Measurements from ENCODE around the gene COPG2.
"Not testable (repeated sequence)": the region's sequence is repeated elsewhere in the genome, so short reads cannot be mapped to it uniquely, and the experiment has no call there.

Gene COPG2

GRCh38 chr7:130622866-130623265 is 45.7 kb downstream of the COPG2 start:
- peaks cover 13% of the 10 kb centered on the region for H3K4me1 Mint-ChIP-seq
- H3K4me3 Mint-ChIP-seq = no peak overlapping the region
- no peak for DNase-seq (ENCODE audit: low spot score in 2 of 2)
- peaks cover 17% of the 10 kb centered on the region for H3K9me3 Mint-ChIP-seq
- no peak for ATAC-seq
- H3K36me3 Mint-ChIP-seq = peaks cover under 1% of the 10 kb centered on the region
- H3K27ac Mint-ChIP-seq = no peak overlapping the region

DNA sequence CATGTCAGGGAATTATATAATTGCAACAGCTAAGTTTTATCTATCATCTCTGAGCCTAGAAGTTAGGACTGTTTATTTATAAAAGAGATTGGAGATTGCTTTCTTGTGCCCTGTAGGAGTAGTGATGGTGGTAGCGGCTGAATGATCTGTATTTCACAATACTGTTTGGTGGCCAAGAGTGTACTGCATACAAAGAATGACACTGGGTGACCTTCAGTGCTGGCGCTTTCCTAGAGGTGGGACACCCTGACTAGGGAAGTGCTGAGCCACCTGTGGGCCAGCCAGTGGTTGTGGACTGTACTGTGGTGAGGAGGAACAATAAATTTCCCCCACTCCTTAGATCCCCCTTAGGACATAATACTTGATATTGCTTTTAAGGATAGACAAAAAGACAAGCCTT is 53.0 kb downstream of the COPG2 start:
- H3K4me3 Mint-ChIP-seq = no peak overlapping the region
- no peak for ATAC-seq
- peaks cover 4% of the 10 kb centered on the region for H3K9me3 Mint-ChIP-seq
- H3K36me3 Mint-ChIP-seq = peaks cover 27% of the 10 kb centered on the region
- H3K27ac Mint-ChIP-seq = no peak overlapping the region
- H3K4me1 Mint-ChIP-seq = no peaks in the 10 kb centered on the region
- no peak for DNase-seq (ENCODE audit: low spot score in 2 of 2)

DNA sequence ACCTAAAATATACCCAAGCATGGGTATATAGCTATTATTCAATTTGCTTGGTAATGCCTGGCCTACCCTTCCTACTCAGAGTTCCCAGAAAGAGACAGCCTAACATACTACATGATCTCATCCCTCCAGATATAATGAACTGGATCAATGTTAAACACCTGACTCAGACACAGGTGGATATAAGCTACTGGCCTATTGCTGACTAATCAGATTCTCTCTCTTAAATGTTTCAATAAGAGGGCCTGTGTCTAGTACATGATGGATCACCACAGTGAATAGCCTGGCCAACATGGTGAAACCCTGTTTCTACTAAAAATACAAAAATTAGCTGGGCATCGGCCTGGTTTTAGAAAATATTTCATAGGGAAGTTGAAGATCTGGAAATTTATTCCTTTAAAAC is 54.1 kb downstream of the COPG2 start:
- Mint-ChIP-seq H3K4me1 (peaks cover 1% of the 10 kb centered on the region), H3K36me3 (peaks cover 38% of the 10 kb centered on the region), H3K4me3 (no peak overlapping the region), H3K27ac (no peak overlapping the region), H3K9me3 (peaks cover 4% of the 10 kb centered on the region)
- no peak for ATAC-seq
- DNase-seq (ENCODE audit: low spot score in 2 of 2) = no peak

- no peak for DNase-seq (ENCODE audit: low spot score in 2 of 2)
- H3K9me3 Mint-ChIP-seq = peaks cover 2% of the 10 kb centered on the region
- H3K36me3 Mint-ChIP-seq = peaks cover 53% of the 10 kb centered on the region
- ATAC-seq = no peak
- no peak overlapping the region for H3K27ac Mint-ChIP-seq
- H3K4me3 Mint-ChIP-seq = no peak overlapping the region
- peaks cover 5% of the 10 kb centered on the region for H3K4me1 Mint-ChIP-seq
Measured at GRCh38 chr7:130611218-130611617, 57.3 kb downstream of the COPG2 start.

DNA sequence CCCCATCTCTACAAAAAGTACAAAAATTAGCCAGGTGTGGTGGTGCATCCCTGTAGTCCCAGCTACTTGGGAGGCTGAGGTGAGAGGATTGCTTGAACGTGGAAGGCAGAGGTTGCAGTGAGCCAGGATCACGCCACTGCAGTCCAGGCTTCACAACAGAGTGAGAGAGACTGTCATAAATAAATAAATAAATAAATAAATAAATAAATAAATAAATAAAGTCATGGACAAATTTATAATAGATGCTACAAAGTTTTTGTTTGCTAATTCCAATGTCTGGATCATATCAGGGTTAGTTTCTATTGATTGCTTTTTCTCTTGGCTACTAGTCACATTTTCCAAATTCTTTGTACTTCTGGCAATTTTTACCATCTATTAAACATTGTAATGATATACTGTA is 61.5 kb downstream of the COPG2 start:
- H3K4me1 Mint-ChIP-seq; H3K4me3 Mint-ChIP-seq; ATAC-seq; H3K27ac Mint-ChIP-seq; H3K9me3 Mint-ChIP-seq; DNase-seq (ENCODE audit: low spot score in 2 of 2): not testable (repeated sequence)
- peaks cover 46% of the 10 kb centered on the region for H3K36me3 Mint-ChIP-seq

GRCh38 chr7:130606161-130606560 is 62.4 kb downstream of the COPG2 start:
- Mint-ChIP-seq H3K27ac (no peak overlapping the region), H3K4me1 (peaks cover 5% of the 10 kb centered on the region), H3K9me3 (peaks cover 2% of the 10 kb centered on the region), H3K4me3 (no peak overlapping the region), H3K36me3 (peaks cover 36% of the 10 kb centered on the region)
- ATAC-seq (no peak), DNase-seq (ENCODE audit: low spot score in 2 of 2) (no peak)

DNA sequence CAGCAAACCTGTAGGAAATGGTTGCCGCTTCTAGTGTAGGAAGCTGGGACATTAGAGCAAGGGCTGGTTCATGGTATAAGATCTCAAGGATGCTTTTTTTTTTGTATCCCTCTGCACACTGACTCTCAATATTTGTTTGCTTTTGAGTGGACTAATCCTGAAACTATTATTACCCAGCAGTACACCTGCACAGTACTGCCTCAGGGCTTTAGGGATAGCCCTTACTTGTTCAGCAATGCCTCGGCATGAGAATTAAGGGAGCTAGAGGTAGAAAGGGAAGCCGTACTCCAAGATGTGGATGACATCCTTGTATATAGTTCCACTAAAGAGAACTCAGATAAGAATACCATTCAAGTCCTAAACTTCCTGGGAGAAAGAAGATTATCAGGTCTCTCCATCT is 70.5 kb downstream of the COPG2 start:
- no peak overlapping the region for H3K4me3 Mint-ChIP-seq
- H3K4me1 Mint-ChIP-seq = no peaks in the 10 kb centered on the region
- ATAC-seq = no peak

GRCh38 chr7:130595986-130596385 is 72.6 kb downstream of the COPG2 start:
- Mint-ChIP-seq H3K36me3 (no peaks in the 10 kb centered on the region), H3K4me3 (no peak overlapping the region), H3K27ac (peak overlapping the region; percentile 55), H3K4me1 (no peaks in the 10 kb centered on the region), H3K9me3 (no peaks in the 10 kb centered on the region)
- no peak for ATAC-seq
- no peak for DNase-seq (ENCODE audit: low spot score in 2 of 2)

More for the DNA sequence above, 70.5 kb downstream of the COPG2 start:
- Mint-ChIP-seq H3K9me3 (no peaks in the 10 kb centered on the region), H3K36me3 (no peaks in the 10 kb centered on the region), H3K27ac (no peak overlapping the region)
- DNase-seq (ENCODE audit: low spot score in 2 of 2) = no peak

- Mint-ChIP-seq H3K36me3 (no peaks in the 10 kb centered on the region), H3K4me1 (no peaks in the 10 kb centered on the region), H3K4me3 (no peak overlapping the region), H3K9me3 (no peaks in the 10 kb centered on the region), H3K27ac (no peak overlapping the region)
- no peak for DNase-seq (ENCODE audit: low spot score in 2 of 2)
- no peak for ATAC-seq
Measured at GRCh38 chr7:130593033-130593432, 75.5 kb downstream of the COPG2 start.

GRCh38 chr7:130591464-130591863 is 77.1 kb downstream of the COPG2 start:
- not testable (repeated sequence) for H3K27ac Mint-ChIP-seq, H3K36me3 Mint-ChIP-seq, H3K4me3 Mint-ChIP-seq

GRCh38 chr7:130585932-130586331 is 82.6 kb downstream of the COPG2 start:
- H3K9me3 Mint-ChIP-seq; H3K4me1 Mint-ChIP-seq; H3K4me3 Mint-ChIP-seq; H3K27ac Mint-ChIP-seq; DNase-seq (ENCODE audit: low spot score in 2 of 2); H3K36me3 Mint-ChIP-seq; ATAC-seq: not testable (repeated sequence)

More at GRCh38 chr7:130591464-130591863, 77.1 kb downstream of the COPG2 start:
- DNase-seq (ENCODE audit: low spot score in 2 of 2); H3K9me3 Mint-ChIP-seq; H3K4me1 Mint-ChIP-seq; ATAC-seq: not testable (repeated sequence)

GRCh38 chr7:130575110-130575509 is 93.4 kb downstream of the COPG2 start:
- DNase-seq (ENCODE audit: low spot score in 2 of 2); H3K36me3 Mint-ChIP-seq; ATAC-seq; H3K4me1 Mint-ChIP-seq; H3K4me3 Mint-ChIP-seq; H3K27ac Mint-ChIP-seq: not testable (repeated sequence)
- peaks cover 16% of the 10 kb centered on the region for H3K9me3 Mint-ChIP-seq

- not testable (repeated sequence) for DNase-seq (ENCODE audit: low spot score in 2 of 2); H3K36me3 Mint-ChIP-seq; H3K4me3 Mint-ChIP-seq; H3K27ac Mint-ChIP-seq; ATAC-seq
- H3K4me1 Mint-ChIP-seq = peaks cover 23% of the 10 kb centered on the region
- H3K9me3 Mint-ChIP-seq = peaks cover 19% of the 10 kb centered on the region
Measured at GRCh38 chr7:130570144-130570543, 98.4 kb downstream of the COPG2 start.

DNA sequence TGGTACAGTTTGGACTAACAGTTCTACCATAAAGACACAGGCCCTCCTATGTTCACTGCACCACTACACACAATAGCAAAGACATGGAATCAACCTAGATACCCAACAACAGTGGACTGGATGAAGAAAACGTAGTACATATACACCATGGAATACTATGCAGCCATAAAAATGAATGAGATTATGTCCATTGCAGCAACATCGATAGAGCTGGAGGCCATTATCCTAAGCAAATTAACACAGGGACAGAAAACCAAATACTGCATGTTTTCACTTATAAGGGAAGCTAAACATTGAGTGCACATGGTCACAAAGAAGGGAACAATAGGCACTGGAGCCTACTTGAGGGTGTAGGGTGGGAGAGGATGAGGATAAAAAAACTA is 101.7 kb downstream of the COPG2 start:
- Mint-ChIP-seq H3K9me3 (peaks cover 15% of the 10 kb centered on the region), H3K36me3 (no peaks in the 10 kb centered on the region), H3K4me3 (no peak overlapping the region), H3K27ac (no peak overlapping the region), H3K4me1 (peaks cover 23% of the 10 kb centered on the region)
- DNase-seq (ENCODE audit: low spot score in 2 of 2) (no peak), ATAC-seq (no peak)

DNA sequence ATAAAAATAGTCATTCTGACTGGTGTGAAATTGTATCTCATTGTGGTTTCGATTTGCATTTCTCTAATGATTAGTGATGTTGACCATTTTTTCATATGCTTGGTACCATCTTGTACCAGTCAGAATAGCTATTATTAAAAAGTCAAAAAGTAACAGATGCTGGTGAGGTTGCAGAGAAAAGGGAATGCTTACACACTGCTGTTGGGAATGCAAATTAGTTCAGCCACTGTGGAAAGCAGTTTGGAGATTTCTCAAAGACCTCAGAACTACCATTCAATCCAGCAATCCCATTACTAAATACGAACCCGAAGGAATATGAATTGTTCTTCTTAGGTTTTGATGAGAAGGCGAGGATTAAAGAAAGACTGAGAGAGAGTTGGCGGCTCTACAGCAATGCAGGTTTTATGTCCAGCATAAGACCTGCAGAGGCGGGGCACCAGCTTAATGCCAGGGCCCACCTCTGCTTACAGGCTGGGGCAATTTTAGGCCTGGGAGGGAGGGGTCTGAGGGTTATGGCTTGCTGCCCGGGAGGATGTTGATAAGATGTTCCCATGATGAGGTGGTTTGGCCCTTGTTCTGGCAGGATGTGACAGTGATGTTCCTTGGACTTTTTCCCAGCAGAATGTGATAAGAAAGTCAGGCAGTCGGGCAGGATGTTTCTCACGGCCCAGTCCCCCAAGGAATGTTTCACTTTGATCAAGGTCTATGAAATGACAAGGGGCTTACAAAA is 102.2 kb downstream of the COPG2 start:
- no peak overlapping the region for H3K4me3 Mint-ChIP-seq
- H3K9me3 Mint-ChIP-seq = peaks cover 15% of the 10 kb centered on the region
- H3K36me3 Mint-ChIP-seq = no peaks in the 10 kb centered on the region
- H3K27ac Mint-ChIP-seq = no peak overlapping the region
- ATAC-seq (no peak), DNase-seq (ENCODE audit: low spot score in 2 of 2) (no peak)
- peaks cover 23% of the 10 kb centered on the region for H3K4me1 Mint-ChIP-seq

DNA sequence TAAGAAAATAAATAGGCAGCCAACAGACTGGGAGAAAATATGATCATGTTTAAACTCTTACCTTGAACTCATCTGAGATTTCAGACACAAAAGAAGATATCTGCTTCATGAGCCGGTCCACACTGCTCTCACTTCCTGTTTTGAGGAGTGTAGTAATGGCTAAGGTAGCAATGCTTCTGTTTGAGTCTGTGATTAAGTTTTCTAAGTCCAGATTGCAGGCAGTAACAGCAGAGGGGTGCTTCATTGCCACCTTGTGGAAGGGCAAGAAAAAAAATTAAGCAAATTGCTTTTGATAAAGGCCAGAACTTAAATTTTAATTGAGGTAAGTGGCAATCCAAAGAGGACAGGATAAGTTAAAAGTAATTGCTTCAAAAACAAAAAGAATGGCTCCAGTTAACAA is 107.6 kb downstream of the COPG2 start:
- Mint-ChIP-seq H3K36me3 (no peaks in the 10 kb centered on the region), H3K4me3 (no peak overlapping the region), H3K9me3 (peaks cover 5% of the 10 kb centered on the region), H3K27ac (no peak overlapping the region), H3K4me1 (no peaks in the 10 kb centered on the region)
- DNase-seq (ENCODE audit: low spot score in 2 of 2) = no peak
- ATAC-seq = no peak
